Tibial nerve (tissue), 4 donors: ENCODE measurements around the gene NKX6-2. TPM values are rescaled to one million over a fixed set of nuclear protein-coding genes. Genes with fewer than 3 reads are reported as not detected.

Experiments used
- DNase-seq, 2 donors: peaks; one replicate each; pipeline ENCODE4 v3.0.0-alpha.2; 2019; ENCODE audit warnings: low spot score in 2 of 2
- H3K27ac ChIP-seq, 4 donors: fragments of 200-600 bp; sonication (generic) in 3 of 4; one replicate each; pipeline ENCODE4 v1.5.1; 2017 to 2019; ENCODE audit warnings: mild to moderate bottlenecking in 1 of 4
- H3K27me3 ChIP-seq, 2 donors: fragments of 200-600 bp; sonication (generic) in 1 of 2; one replicate each; pipeline versions ENCODE4 v1.5.1 to v1.6.0; 2017 to 2019
- H3K36me3 ChIP-seq, 3 donors: fragments of 200-600 bp; sonication (generic); one replicate each; pipeline ENCODE4 v1.5.1; 2018 to 2019
- H3K4me1 ChIP-seq, 4 donors: fragments of 200-600 bp; sonication (generic) in 3 of 4; one replicate each; pipeline ENCODE4 v1.5.1; 2017 to 2019
- H3K4me3 ChIP-seq, 4 donors: fragments of 200-600 bp; sonication (generic) in 3 of 4; one replicate each; pipeline ENCODE4 v1.5.1; 2017 to 2019; ENCODE audit warnings: mild to moderate bottlenecking in 1 of 4, moderate library complexity in 1 of 4
- H3K9me3 ChIP-seq, 4 donors: fragments of 200-600 bp; sonication (generic) in 3 of 4; one replicate each; pipeline ENCODE4 v1.5.1; 2017 to 2019
- EP300 ChIP-seq, 2 donors: sonication (generic); formaldehyde crosslinking; IDR thresholded peaks; one replicate each; pipeline ENCODE4 v1.6.1; 2017; ENCODE audit warnings: antibody characterized with exemption in 2 of 2, mild to moderate bottlenecking in 1 of 2
- POLR2A ChIP-seq, 2 donors: fragments of 450-650 bp; IDR thresholded peaks; one replicate each; pipeline ENCODE4 v1.6.1; 2017; ENCODE audit warnings: antibody characterized with exemption in 2 of 2, mild to moderate bottlenecking in 2 of 2, moderate library complexity in 2 of 2
- WGBS, 2 donors: methylation state at CpG; one replicate each; pipeline ENCODE4 v1.1.5; 2018; 5-methylcytosine and 5-hydroxymethylcytosine counted together
- total RNA-seq, 4 donors: library from RNA; depleted of rRNA; stranded (reverse); fragments of >200 nt; gene quantifications; one replicate each; pipeline ENCODE4 v1.1.0, GENCODE V29; 2016
- TF ChIP-seq, protein P1 (sequence below), 5 experiments: fragments of 200-600 bp in 3 of 5; fragments of 450-650 bp in 2 of 5; sonication (generic) in 3 of 5; IDR thresholded peaks; one replicate each; pipeline ENCODE4 v1.5.1; 2016 to 2019; ENCODE audit warnings: antibody characterized with exemption in 5 of 5, mild to moderate bottlenecking in 3 of 5, moderate library complexity in 2 of 5

Gene NKX6-2
- total RNA-seq, 4 donors from 2014 or later = 0.20 to 10.3 (median 2.5) TPM

GRCh38 chr10:132750936-132751335 is 35.0 kb downstream of the NKX6-2 start:
- no peak for DNase-seq
- WGBS, 2 donors = 89 to 92% methylated on average over 14 of the region's 14 CpGs
- Histone ChIP-seq H3K9me3 (no peaks in the 10 kb centered on the region), H3K4me3 (no peak overlapping the region), H3K27me3 (no peaks in the 10 kb centered on the region), H3K36me3 (peaks cover 0 to 75% (median 0%) of the 10 kb centered on the region in 3 donors), H3K27ac (no peak overlapping the region), H3K4me1 (peaks cover 0 to 8% (median 0%) of the 10 kb centered on the region in 4 donors)
- TF ChIP-seq POLR2A (IDR thresholded peaks at IDR 0.05) (no peak), EP300 (IDR thresholded peaks at IDR 0.05) (no peak)
- TF ChIP-seq, protein P1, sequence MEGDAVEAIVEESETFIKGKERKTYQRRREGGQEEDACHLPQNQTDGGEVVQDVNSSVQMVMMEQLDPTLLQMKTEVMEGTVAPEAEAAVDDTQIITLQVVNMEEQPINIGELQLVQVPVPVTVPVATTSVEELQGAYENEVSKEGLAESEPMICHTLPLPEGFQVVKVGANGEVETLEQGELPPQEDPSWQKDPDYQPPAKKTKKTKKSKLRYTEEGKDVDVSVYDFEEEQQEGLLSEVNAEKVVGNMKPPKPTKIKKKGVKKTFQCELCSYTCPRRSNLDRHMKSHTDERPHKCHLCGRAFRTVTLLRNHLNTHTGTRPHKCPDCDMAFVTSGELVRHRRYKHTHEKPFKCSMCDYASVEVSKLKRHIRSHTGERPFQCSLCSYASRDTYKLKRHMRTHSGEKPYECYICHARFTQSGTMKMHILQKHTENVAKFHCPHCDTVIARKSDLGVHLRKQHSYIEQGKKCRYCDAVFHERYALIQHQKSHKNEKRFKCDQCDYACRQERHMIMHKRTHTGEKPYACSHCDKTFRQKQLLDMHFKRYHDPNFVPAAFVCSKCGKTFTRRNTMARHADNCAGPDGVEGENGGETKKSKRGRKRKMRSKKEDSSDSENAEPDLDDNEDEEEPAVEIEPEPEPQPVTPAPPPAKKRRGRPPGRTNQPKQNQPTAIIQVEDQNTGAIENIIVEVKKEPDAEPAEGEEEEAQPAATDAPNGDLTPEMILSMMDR (IDR thresholded peaks at IDR 0.05) = no peak

DNA sequence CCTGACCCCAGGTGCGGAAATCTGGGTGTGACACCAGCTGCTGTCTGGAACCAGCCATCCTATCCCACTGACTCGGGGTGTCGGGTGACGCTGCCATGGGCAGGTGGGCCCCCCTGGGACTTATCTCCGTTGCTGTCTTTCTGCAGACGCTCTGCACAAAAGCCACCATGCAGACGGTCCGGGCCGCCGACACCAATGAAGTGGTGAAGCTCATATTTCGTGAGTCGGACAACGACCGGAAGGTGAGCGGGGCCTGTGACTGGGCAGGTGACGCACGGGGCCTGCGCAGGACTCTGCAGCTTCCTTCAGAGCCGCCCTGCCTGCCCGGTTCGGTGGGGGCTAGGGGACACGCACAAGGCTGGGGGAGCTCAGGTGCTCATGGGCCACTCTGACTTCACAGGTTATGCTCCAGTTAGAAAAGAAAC is 36.6 kb downstream of the NKX6-2 start:
- TF ChIP-seq POLR2A (IDR thresholded peaks at IDR 0.05) (no peak), EP300 (IDR thresholded peaks at IDR 0.05) (no peak)
- TF ChIP-seq, protein P1 (IDR thresholded peaks at IDR 0.05) = no peak
- Histone ChIP-seq H3K27me3 (no peaks in the 10 kb centered on the region), H3K36me3 (peaks cover 0 to 59% (median 0%) of the 10 kb centered on the region in 3 donors), H3K4me3 (no peak overlapping the region), H3K4me1 (peaks cover 0 to 8% (median 0%) of the 10 kb centered on the region in 4 donors), H3K27ac (no peak overlapping the region), H3K9me3 (no peaks in the 10 kb centered on the region)
- WGBS, 2 donors = 95 to 97% methylated on average over 17 to 21 of the region's 22 CpGs
- DNase-seq = no peak

GRCh38 chr10:132748545-132749370 is 37.2 kb downstream of the NKX6-2 start:
- Histone ChIP-seq H3K27ac (peak overlapping the region in 1 of 4 donors; percentile 39), H3K4me3 (no peak overlapping the region), H3K36me3 (peaks cover 0 to 53% (median 0%) of the 10 kb centered on the region in 3 donors)

DNA sequence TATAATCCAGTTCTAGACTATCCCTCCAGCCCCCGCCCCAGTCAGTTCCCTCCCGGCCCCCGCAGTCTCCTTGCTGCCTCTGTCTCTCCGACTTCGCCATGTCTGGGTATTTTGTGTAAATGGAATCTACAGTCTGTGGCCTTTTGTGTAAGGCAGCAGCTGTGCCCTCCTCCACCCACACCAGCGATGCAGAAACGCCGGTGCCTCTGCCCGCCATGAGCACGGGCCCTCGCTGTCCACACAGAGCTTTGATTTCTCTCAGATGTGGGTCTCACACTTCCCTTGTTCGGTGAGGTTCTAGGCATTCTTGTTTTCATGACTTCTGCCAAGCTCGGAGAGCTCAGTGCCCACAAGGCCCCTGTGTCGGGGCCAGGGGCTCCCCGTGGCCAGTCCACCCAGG is 37.8 kb downstream of the NKX6-2 start:
- TF ChIP-seq POLR2A (IDR thresholded peaks at IDR 0.05) (no peak), EP300 (IDR thresholded peaks at IDR 0.05) (no peak)
- TF ChIP-seq, protein P1 (IDR thresholded peaks at IDR 0.05) = no peak
- Histone ChIP-seq H3K4me3 (no peak overlapping the region), H3K27ac (peak overlapping the region in 1 of 4 donors; percentile 39), H3K27me3 (no peaks in the 10 kb centered on the region), H3K9me3 (no peaks in the 10 kb centered on the region), H3K36me3 (peaks cover 0 to 47% (median 0%) of the 10 kb centered on the region in 3 donors), H3K4me1 (peaks cover 0 to 20% (median 11%) of the 10 kb centered on the region in 4 donors)
- WGBS, 2 donors = 76 to 80% methylated on average over 12 to 15 of the region's 15 CpGs
- no peak for DNase-seq

More at GRCh38 chr10:132748545-132749370, 37.2 kb downstream of the NKX6-2 start:
- Histone ChIP-seq H3K27me3 (no peaks in the 10 kb centered on the region), H3K4me1 (peaks cover 0 to 14% (median 5%) of the 10 kb centered on the region in 4 donors), H3K9me3 (no peaks in the 10 kb centered on the region)
- TF ChIP-seq, protein P1 (IDR thresholded peaks at IDR 0.05) = no peak
- no peak for TF ChIP-seq POLR2A (IDR thresholded peaks at IDR 0.05)
- no peak for TF ChIP-seq EP300 (IDR thresholded peaks at IDR 0.05)
- no peak for DNase-seq
- 86 to 87% methylated on average over 28 to 32 of the region's 36 CpGs for WGBS, 2 donors
